ENCODE data around the gene CIP2A. TPM values are rescaled to one million over a fixed set of nuclear protein-coding genes. Genes with fewer than 3 reads are reported as not detected.

The CIP2A gene
- total RNA-seq, 2 donors from 2014 or later, result 5.3 to 18.5 TPM

DNA sequence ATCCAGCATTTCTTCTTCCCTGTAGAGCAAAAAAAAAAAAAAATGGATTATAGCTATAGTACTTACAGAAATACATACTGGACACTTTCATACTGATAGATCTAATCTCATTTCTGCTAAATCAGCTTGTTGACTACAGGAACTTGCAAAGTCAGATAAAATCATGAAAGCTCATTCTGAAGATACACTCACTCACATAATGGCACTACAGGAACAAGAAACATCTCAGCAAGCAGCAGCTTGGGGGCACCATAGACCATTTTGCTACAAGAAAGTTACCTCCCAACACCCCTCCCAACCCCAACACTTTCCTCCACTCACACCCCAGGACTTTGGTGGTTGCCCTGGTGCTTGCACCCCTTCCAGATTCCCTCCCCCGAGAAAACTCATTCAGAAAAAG lies 83.4 kb downstream of the CIP2A start:
- no peak overlapping the region for H3K4me3 ChIP-seq
- intact Hi-C loops (cut with DNase I), result no loop called here
- no peaks in the 10 kb centered on the region for H3K4me1 ChIP-seq
- no peak overlapping the region for H3K27ac ChIP-seq
- TF ChIP-seq, protein P1, sequence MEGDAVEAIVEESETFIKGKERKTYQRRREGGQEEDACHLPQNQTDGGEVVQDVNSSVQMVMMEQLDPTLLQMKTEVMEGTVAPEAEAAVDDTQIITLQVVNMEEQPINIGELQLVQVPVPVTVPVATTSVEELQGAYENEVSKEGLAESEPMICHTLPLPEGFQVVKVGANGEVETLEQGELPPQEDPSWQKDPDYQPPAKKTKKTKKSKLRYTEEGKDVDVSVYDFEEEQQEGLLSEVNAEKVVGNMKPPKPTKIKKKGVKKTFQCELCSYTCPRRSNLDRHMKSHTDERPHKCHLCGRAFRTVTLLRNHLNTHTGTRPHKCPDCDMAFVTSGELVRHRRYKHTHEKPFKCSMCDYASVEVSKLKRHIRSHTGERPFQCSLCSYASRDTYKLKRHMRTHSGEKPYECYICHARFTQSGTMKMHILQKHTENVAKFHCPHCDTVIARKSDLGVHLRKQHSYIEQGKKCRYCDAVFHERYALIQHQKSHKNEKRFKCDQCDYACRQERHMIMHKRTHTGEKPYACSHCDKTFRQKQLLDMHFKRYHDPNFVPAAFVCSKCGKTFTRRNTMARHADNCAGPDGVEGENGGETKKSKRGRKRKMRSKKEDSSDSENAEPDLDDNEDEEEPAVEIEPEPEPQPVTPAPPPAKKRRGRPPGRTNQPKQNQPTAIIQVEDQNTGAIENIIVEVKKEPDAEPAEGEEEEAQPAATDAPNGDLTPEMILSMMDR (IDR thresholded peaks at IDR 0.05), result no peak
- no peaks in the 10 kb centered on the region for H3K27me3 ChIP-seq
- no peak for DNase-seq
- H3K36me3 ChIP-seq, result no peaks in the 10 kb centered on the region
- no peaks in the 10 kb centered on the region for H3K9me3 ChIP-seq
- no peak overlapping the region for H3K9ac ChIP-seq (ENCODE audit: low read depth in 2 of 2, low read length in 2 of 2)

DNA sequence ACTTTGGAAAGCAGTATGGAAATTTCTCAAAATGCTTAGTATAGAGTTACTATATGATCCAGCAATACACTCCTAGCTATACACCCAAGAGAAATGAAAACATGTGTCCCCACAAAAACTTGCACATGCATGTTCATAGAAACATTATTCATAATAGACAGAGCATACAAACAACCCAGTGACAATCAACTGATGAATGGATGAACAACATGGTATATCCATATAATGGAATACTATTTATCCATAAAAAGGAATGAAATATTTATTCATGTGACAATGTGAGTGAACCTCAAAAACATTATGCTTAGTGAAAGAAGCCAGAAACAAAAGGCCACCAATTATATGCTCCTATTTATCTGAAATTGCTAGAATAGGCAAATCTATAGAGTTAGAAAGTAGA lies 85.5 kb downstream of the CIP2A start:
- TF ChIP-seq, protein P1 (IDR thresholded peaks at IDR 0.05), result no peak
- no peak for DNase-seq
- intact Hi-C loops (cut with DNase I), result no loop called here

DNA sequence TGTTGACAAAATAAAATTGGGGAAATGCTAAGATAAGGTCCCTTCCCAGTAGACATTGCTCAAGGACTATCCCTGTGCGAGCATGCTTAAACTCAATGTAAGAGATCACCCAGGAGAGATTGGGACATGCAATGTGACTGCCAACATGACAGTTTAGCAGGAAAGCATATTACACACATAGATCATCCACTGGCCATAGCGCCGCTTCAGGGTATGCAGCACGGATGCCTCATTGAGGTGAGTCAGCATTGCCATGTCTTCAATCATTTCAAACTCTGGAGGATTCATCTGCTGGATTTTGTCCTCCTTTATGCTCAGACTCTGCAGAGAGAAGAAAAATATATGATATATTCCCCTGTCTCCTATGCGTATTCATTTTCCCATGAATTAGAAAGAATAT lies 87.7 kb downstream of the CIP2A start:
- Histone ChIP-seq H3K9me3 (no peaks in the 10 kb centered on the region), H3K27me3 (no peaks in the 10 kb centered on the region), H3K4me3 (no peak overlapping the region), H3K4me1 (no peaks in the 10 kb centered on the region), H3K27ac (no peak overlapping the region), H3K9ac (ENCODE audit: low read depth in 2 of 2, low read length in 2 of 2) (no peak overlapping the region), H3K36me3 (no peaks in the 10 kb centered on the region)
- DNase-seq, result no peak
- intact Hi-C loops (cut with DNase I), result no loop called here
- TF ChIP-seq, protein P1 (IDR thresholded peaks at IDR 0.05), result no peak

More for the DNA sequence above, 85.5 kb downstream of the CIP2A start:
- no peak overlapping the region for H3K27ac ChIP-seq
- no peaks in the 10 kb centered on the region for H3K9me3 ChIP-seq
- no peak overlapping the region for H3K4me3 ChIP-seq
- no peaks in the 10 kb centered on the region for H3K4me1 ChIP-seq
- H3K27me3 ChIP-seq, result no peaks in the 10 kb centered on the region
- no peak overlapping the region for H3K9ac ChIP-seq (ENCODE audit: low read depth in 2 of 2, low read length in 2 of 2)
- no peaks in the 10 kb centered on the region for H3K36me3 ChIP-seq

DNA sequence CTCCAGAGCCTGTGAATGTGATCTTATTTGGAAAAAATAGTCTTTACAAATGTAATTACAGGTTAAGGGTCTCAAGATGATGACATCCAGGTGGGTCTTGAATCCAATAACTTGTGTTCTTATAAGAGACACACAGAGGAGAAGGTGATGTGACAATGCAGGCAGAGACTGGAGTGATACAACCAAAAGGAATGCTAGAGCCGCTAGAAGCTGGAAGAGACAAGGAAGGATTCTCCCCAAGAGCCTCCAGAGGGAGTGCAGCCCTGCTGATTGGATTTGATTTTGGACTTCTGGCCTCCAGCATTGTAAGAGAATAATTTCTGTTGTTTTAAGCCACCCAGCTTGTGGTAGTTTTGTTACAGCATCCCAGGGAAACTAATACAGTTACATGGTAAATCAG lies 88.5 kb downstream of the CIP2A start:
- Histone ChIP-seq H3K9ac (ENCODE audit: low read depth in 2 of 2, low read length in 2 of 2) (no peak overlapping the region), H3K9me3 (no peaks in the 10 kb centered on the region), H3K4me3 (no peak overlapping the region), H3K4me1 (no peaks in the 10 kb centered on the region), H3K27me3 (no peaks in the 10 kb centered on the region), H3K27ac (no peak overlapping the region), H3K36me3 (no peaks in the 10 kb centered on the region)
- DNase-seq, result no peak
- TF ChIP-seq, protein P1 (IDR thresholded peaks at IDR 0.05), result no peak
- intact Hi-C loops (cut with DNase I), result no loop called here

Other genes starting within 250 kb of the CIP2A start
- under 1 TPM; 0.13 to 0.44 TPM for gene MYH15, start 78.8 kb downstream of the CIP2A start, total RNA-seq
- 1 to 10 TPM; 6.8 to 8.5 TPM for gene DZIP3, start 284 bp upstream of the CIP2A start, total RNA-seq
- 100 to 1,000 TPM in 1 of 2 donors, 10 to 100 TPM in 1; 97.9 to 101 TPM for gene RETNLB, start 168.0 kb upstream of the CIP2A start, total RNA-seq
- gene TRAT1, start 233.3 kb upstream of the CIP2A start, total RNA-seq, result under 1 TPM; 0.29 to 0.69 TPM